HG02759 (cell line): ENCODE measurements around the gene RGS7.
"Not testable (repeated sequence)": the region's sequence is repeated elsewhere in the genome, so short reads cannot be mapped to it uniquely, and the experiment has no call there.

Experiments used
- ATAC-seq: cut with Tn5 transposase; IDR thresholded peaks from one replicate; pipeline ENCODE4 v1.9.1; 2021; ENCODE audit warnings: mild to moderate bottlenecking, moderate library complexity; ENCODE audit not compliant: unreplicated experiment

Gene RGS7

DNA sequence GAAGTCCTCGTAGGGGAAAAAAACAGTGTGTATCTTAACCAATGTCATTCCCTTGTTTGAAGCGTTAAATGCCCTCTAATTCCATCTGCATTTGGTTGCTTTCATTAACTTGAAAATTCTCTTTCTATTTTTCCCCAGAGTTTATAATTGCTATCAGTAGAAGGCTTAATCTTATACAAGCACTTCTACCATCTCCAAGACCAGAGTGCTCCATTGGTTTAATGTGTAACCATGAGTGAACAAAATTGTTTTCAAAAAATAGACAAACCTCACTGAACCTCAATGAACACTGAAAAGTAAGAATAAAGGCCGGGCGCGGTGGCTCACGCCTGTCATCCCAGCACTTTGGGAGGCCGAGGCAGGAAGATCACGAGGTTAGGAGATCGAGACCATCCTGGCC lies 141.3 kb downstream of the RGS7 start:
- no peak for ATAC-seq

DNA sequence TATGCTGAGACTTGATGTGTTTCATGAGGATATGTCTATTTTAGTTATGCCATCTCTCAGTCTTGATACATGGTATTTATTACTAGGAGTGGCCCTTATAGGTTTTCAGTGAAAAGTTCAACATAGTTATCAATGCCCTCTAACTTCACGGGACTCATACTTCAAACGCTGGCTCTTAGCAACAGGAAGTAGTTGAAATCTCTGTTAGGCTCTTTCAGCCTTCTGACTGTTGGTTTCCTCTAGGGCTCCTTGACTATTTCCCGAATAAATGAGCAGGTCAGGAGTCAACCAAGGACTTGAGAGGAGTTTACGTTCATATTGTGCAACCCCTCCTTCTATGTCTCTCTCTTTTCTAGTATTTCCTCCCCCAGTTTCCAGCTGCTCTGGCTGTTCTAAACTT lies 141.8 kb downstream of the RGS7 start:
- ATAC-seq, result no peak

DNA sequence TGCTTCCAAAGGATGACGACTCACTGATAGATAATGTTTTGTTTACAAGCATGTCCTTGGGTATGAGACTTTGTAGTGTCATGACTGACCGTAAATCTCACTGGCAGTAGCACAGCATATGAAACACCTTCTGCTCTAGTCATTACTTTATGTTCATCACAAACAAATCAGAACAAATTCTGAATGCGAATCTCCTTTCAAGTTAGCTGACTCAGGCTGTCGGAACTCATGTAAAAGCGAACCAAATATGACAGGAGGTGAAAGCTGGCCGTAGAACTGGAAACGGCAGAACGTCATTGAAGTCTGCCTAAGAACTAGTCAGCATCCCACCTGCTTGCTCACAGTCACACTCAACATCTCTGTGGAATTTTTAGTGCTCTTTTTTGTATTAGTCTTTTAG lies 143.9 kb downstream of the RGS7 start:
- ATAC-seq, result no peak

DNA sequence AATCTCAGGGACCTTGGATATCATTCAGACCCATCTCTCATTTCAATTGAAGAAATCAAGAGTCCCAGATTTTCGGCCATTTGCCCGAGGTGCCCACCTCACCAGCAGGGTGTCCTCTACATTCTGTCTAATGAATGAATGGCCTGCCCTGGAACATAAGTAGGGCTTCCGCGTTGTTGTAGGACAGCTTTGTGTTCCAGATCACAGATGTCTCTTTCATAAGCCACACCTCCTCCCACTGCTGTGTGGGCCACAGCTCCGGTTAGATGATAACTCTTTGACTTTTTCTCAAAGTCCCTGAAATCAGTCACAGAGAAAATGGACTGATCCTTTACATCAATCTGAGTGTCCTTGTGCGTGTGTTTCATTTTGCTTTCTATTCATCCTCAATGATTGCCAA lies 144.4 kb downstream of the RGS7 start:
- no peak for ATAC-seq

DNA sequence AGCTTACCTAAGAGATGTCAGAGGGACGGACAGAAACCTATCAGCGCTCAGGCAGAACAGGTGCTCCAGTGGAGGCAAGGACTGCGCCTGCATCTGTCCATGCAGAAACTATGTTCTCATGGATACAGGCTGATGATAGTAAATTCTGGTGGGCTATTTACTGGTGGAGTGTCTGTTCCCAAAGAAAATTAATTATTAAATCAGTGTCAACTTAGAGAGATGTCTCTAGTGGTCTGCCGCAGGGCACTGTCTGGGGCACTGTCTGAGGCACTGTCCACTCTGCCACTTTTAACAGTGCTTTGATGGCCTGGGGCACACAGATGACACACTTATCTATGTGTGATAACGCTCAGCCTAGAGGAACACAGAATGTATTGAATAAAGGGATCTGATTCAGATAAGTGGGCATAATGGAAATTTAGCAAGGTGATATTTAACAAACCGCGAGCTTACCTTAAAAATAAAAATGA lies 148.1 kb downstream of the RGS7 start:
- no peak for ATAC-seq

DNA sequence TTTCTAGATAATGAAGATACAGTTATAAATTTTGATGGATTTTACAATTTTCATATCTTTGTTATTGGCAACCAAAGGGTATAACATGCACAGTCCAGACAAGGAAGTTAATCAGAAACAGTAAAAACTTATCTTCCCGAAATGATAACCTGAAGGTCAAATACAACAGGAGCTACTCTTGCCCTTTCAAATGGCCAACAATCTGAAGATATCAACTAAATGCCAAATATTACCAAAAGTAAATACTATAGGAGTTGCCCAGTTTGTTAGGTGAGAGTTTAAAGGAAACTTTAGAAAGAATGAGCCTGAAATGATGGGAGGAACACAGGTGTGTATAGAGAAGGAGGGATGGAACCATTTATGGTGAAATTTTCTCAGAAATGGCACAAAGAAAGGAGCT lies 153.2 kb downstream of the RGS7 start:
- ATAC-seq, result no peak

DNA sequence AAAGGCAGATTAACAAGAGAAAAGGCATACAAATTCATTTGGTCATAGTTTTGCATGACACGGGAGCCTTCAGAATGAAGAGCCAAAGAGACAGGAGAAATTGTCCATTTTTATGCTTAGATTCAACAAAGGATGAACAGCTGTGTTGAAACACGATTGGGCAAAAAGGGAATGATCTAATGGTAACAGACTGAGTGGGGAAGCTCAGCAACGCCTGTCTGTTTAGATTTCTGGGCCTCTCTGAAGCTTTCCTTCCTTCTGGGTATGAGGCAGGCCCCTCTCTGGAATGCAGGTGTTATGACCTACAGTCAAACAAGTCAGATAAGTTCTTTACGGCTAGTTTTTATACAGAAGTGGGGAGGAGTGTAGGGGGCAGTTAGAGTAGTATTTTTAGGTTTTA lies 154.6 kb downstream of the RGS7 start:
- no peak for ATAC-seq

DNA sequence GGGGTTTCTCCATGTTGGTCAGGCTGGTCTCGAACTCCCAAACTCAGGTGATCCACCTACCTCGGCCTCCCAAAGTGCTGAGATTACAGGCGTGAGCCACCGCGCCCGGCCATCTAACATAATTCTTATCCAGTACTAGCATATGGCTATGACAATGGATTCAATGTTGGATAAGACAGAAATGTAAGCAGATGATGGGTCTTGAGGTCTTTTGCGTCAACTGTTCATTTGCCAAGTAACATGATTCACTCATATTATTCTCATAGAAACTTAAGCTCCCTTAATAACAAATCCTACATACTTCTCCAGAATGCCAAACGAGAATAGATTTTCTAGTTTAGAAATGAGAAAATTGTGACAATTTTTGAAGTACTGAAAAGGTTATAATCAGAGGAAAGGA lies 170.3 kb downstream of the RGS7 start:
- no peak for ATAC-seq

DNA sequence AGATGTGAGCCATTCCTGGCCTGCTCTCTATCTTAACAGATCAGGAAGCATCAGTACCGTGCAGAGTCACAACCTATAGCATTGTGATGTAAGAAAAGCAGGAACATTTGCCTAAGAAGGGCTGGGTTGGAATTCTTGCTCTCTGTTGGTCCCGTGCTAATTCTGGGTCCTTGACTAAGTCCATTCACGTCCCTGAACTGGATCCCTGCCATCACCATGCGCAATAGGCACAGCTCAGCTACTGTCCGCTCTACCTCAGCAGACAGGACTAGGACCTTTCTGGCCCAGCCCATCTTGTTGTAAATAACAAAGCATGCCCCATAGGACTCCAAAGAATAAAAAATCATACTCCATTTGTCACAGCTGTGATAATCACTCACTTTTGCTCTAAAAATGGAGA lies 175.0 kb downstream of the RGS7 start:
- no peak for ATAC-seq

DNA sequence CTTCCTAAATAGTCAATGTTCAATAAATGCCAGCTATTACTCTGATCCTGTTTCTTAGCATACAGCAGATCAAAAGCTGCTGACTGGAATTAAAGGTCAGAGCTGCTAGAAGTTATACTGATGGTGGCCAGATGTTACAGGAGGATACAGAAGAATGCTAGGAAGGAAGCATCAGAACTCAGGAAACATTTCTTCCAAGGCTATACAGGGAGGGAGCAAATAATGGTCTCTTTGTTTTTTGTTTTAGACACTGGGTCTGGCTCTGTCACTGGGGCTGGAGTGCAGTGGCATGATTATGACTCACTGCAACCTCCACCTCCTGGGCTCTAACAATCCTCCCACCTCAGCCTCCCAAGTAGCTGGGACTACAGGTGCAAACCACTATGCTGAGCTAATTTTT lies 175.5 kb downstream of the RGS7 start:
- no peak for ATAC-seq

DNA sequence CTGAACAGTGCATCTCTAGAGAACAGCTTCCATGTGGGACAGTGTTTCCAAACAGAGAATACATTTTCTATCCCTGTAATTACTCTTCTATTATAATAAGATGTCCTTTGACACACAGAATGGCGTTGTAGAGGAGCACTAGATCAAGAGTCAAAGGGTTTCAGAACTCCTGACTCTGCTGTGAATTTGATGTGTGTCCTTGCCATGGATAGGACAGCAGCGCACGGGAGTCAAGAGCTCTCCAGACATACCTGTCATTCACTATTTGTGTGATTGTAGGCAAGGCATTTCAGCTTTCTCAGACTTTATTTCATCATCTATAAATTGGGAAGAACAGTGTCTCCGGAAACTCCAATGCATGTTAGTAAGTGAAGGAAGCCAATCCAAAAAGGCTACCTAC lies 176.4 kb downstream of the RGS7 start:
- no peak for ATAC-seq

DNA sequence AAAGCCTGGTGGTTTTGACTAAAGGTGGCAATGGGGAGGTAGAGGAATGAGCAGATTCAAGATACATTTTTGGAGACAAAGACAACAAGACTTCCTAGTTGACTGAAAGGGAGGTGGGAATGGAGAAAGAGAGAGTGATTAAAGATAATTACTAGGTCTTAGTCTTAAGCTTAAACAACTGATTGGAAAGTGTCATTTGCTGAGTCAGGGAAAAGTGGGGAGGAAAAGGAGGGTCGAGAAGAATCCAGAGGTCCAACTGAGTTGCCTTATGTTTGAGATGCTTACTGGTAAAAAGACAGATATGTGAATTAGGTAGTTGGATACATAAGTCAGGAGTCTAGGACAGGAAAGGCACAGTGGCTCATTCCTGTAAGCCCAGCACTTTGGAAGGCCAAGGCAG lies 179.3 kb downstream of the RGS7 start:
- no peak for ATAC-seq

DNA sequence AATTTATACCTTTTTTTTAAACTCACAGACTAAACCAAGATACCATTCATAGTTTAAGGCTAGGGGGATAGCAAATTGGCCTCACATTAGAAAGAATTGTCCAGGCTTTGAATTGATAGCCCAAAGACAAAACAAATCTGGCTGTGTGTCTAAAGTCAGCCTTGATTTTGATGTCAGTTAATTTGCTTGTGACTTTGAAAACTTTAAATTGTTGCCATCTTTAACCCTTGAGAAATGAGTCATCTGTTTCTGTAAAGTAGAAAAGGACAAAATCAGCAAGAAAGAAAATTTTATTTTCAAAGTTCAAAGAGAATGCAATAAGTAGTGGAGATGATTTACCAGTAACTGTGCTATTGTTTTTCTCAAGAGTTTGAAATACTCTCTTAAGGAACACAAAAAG lies 184.5 kb downstream of the RGS7 start:
- no peak for ATAC-seq

DNA sequence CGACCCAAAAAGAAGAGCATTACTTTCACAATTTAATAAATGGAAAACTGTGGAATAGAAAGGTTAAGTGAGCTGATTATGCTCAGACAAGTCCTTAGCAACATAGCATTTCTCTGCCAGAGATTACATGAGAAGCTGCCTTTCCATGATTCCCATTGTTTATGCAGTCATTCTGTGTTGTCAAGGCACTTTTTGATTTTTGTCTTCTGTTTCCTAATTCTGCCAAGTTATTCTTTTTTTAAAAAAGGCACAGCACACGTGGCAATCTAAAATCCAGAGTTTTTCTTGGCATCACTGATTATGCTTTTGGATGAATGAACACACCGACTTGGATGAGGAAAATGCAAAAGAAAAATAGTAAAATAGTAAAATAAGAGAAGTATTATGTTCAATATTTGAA lies 185.0 kb downstream of the RGS7 start:
- no peak for ATAC-seq

DNA sequence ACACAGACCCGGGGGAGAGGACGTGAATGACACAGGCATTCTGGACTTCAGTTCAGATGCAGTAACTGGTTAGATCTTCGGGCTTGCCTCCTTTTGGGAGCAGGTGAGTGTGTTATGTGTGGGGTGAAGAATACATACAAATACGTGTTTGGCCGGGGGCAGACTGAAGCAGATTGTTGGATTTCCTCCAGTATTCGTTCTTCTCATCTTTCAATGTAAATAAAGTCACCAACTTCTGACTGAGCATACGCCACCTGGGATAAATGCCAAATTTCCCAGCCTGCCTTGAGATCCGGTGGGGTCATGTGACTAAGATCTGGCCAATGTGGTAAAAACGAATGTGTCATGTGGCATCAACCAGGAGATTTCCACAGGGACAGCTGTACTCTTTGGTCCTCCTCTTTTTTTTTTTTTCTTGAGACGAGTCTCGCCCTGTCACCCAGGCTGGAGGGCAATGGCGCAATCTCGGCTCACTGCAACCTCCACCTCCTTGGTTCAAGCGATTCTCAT lies 189.8 kb downstream of the RGS7 start:
- ATAC-seq, result no peak

DNA sequence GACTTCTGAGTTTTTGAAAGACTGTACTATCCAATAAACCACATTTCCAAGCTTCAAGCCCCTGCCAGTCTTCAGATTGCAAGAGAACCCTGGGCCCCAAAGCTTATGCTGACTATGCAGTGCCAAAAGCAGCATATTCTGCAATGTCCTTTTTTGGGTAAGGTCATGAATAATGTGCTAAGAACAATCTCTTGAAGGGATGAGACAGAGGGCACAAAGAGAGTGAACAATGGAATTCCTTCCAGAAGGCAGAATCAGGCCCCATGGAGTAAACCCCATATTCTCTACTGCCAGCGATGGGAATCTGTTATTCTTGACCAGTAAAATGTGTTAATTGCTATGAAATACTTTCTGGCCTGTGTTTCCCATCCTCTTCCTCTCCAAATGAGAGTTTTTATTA lies 190.4 kb downstream of the RGS7 start:
- ATAC-seq, result no peak

DNA sequence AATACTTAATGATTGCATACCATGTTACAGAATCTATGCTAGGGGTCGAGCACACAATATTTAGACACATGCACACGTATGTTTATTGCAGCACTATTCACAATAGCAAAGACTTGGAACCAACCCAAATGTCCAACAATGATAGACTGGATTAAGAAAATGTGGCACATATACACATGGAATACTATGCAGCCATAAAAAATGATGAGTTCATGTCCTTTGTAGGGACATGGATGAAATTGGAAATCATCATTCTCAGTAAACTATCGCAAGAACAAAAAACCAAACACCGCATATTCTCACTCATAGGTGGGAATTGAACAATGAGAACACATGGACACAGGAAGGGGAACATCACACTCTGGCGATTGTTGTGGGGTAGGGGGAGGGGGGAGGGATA lies 191.7 kb downstream of the RGS7 start:
- not testable (repeated sequence) for ATAC-seq

DNA sequence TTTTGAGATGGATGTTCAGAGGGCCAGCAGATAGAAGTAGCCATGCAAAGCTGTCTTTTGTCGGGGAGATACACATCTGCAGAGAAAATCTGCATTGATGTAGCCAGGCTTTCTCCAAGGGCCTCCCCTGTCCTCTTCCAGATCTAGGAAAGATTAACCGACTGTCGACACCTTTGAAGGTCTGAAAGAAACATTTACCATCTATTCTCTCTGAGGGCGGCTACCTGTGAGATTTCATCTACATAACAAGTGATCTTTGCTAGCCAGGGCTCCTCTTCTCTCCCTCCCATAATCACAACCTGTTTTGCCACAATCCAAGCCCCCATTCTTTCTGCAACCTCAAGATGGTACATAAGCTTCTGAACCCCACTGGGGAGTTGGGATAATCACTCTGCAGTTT lies 193.6 kb downstream of the RGS7 start:
- ATAC-seq, result no peak

DNA sequence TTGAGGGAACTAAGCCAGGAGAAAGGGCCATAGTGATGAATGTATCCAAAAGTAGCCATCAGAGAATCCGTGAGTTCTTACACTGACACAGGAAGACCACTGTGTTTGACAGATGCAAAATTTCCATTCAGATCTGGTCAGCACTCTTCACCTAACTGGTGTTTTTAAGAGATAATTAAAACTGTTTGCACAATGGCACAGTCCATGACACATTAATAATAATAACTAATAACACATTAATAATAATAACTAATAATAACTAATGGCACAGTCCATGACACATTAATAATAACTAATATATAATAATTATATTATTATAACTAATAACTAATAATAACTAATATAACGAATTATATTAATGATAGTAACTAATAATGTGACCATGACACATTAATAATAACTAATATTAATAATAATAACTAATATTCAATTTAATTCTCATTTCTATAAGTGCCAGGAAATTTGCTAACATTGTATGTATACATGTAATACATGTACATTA lies 195.8 kb downstream of the RGS7 start:
- ATAC-seq, result no peak

DNA sequence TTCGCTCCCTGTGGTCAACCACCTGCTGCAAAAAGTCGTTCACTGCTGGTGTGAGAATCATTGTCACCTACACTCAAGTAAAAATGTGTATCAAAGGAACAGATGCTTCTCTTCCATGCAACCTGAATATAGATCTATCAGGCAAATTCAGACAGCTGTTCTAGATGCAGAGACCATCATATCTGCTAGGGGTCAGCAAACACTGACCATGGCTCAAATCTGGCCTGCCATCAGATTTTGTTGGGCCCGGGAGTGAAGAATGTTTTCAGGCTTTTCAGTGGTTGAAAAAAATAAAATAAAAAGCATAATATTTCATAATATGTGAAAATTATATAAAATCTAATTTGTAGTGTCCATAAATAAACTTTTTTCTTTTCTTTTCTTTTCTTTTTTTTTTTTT lies 199.6 kb downstream of the RGS7 start:
- ATAC-seq, result no peak

DNA sequence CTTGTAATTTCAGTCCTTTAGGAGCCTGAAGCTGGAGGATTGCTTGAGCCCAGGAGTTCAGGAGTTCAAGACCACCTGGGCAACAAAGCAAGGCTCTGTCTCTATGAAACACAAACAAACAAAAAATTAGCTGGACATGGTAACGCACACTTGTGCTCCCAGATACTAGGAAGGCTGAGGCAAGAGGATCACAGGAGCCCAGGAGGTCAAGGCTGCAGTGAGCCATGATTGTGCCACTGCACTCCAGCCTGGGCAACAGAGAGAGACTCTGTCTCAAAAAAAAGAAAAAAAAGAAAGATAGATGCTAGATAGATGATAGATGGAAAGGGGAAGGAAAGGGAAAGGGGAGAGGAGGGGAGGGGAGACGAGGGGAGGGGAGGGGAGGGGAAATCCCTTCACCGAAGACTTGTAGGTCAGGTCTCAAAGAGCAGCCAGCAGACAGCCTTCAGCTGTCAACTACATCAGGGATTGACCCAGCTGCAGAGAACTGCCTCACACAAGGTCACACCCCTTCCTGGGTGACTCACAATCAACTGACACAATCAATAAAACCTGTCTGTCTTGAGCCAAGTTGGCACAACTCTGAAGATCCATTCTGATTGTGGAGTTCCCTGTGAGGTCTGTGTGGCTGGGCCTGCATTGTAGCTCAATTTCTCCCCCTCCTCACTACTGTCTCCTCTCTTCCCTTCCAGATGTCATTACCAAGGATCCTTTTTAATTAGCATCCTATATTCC lies 200.6 kb downstream of the RGS7 start:
- ATAC-seq, result no peak

DNA sequence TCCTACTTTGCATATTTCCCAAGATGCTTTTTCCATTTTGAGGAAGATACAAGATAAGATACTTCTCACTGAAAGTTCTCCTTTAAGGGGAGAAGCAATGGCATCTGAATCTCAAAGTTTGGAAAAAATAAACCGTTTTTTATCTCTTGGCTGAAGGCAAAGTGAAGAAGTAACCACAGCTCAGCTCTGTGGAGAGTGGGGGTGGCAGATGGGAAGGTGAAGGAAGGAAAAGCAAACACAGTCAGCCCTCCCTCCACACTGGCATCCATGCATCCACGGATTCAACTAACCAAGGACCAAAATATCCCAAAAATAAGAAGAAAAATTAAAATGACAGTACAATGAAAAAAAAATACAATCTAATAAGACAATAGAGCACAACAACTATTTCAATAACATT lies 211.1 kb downstream of the RGS7 start:
- ATAC-seq, result no peak
